B cell (primary cell): ENCODE data around the gene BBX. TPM values are rescaled to one million over a fixed set of nuclear protein-coding genes. Genes with fewer than 3 reads are reported as not detected.

Source experiments
- ATAC-seq: fragments of 200-7000 bp; cut with Tn5 transposase; one replicate; pipeline ENCODE4 v1.10.0; 2021; ENCODE audit warnings: low read depth, mild to moderate bottlenecking, moderate number of reproducible peaks, moderate library complexity
- CTCF ChIA-PET: fragments of 350-600 bp; sonication (Branson Sonifier 250); formaldehyde crosslinking; loops from one replicate; lab custom pipeline; 2021; ENCODE audit warnings: antibody characterized with exemption, inconsistent platforms; lab: Charles Lee
- POLR2A ChIA-PET: fragments of 350-600 bp; sonication (Branson Sonifier 250); formaldehyde crosslinking; loops from one replicate; lab custom pipeline; 2021; ENCODE audit warnings: antibody characterized with exemption; lab: Charles Lee
- DNase-seq: peaks from one replicate; pipeline ENCODE4 v3.0.0; 2013
- H2AFZ ChIP-seq: 2 replicates; pipeline ENCODE4 v1.6.1; 2012; ENCODE audit warnings: mild to moderate bottlenecking, low read depth, low read length; ENCODE audit not compliant: insufficient read depth, poor library complexity, severe bottlenecking
- H3K27ac ChIP-seq, 2 donors: 1 replicate in 1 of 2; 2 replicates in 1 of 2; pipeline ENCODE4 v1.5.1; 2012 to 2013; ENCODE audit warnings: low read length in 2 of 2, mild to moderate bottlenecking in 2 of 2, moderate library complexity in 1 of 2
- H3K27me3 ChIP-seq, 4 experiments: fragments of 200-600 bp in 1 of 4; sonication (generic) in 1 of 4; replicated peaks in 1 of 4; 1 replicate in 2 of 4; 2 replicates in 2 of 4; pipeline versions ENCODE4 v1.6.1 to v1.7.0; 2013 to 2016; ENCODE audit warnings: low read length in 3 of 4, mild to moderate bottlenecking in 2 of 4, mixed read lengths in 1 of 4, moderate library complexity in 1 of 4; ENCODE audit not compliant: insufficient read depth in 4 of 4, control insufficient read depth in 3 of 4; ENCODE audit errors: control extremely low read depth in 1 of 4
- H3K36me3 ChIP-seq, 2 experiments: replicated peaks in 1 of 2; 1 replicate in 1 of 2; 2 replicates in 1 of 2; pipeline versions ENCODE4 v1.6.1 to v1.7.1; 2013; ENCODE audit warnings: low read length in 1 of 2; ENCODE audit not compliant: insufficient read depth in 2 of 2, control insufficient read depth in 1 of 2; ENCODE audit errors: control extremely low read depth in 1 of 2, extremely low read depth in 1 of 2
- H3K4me1 ChIP-seq, 2 donors: fragments of 200-600 bp in 1 of 2; sonication (generic) in 1 of 2; 1 replicate in 1 of 2; 2 replicates in 1 of 2; pipeline versions ENCODE4 v1.5.1 to v1.6.1; 2013 to 2017; ENCODE audit warnings: low read length in 2 of 2; ENCODE audit not compliant: control insufficient read depth in 2 of 2, insufficient read depth in 2 of 2
- H3K4me2 ChIP-seq: replicated peaks from 2 replicates; pipeline ENCODE3; 2012; ENCODE audit warnings: mild to moderate bottlenecking, low read depth, low read length; ENCODE audit not compliant: poor library complexity, severe bottlenecking
- H3K4me3 ChIP-seq, 5 experiments: fragments of 200-600 bp in 1 of 5; sonication (generic) in 1 of 5; 1 replicate in 3 of 5; 2 replicates in 2 of 5; pipeline versions ENCODE4 v1.5.1 to v1.7.0; 2011 to 2016; ENCODE audit warnings: low read length in 4 of 5, mild to moderate bottlenecking in 4 of 5, low read depth in 2 of 5, control low read depth in 1 of 5, moderate library complexity in 1 of 5; ENCODE audit not compliant: insufficient read depth in 1 of 5; ENCODE audit errors: control extremely low read depth in 1 of 5, extremely low read depth in 1 of 5
- H3K79me2 ChIP-seq: fragments of 200-600 bp; sonication (generic); one replicate; pipeline ENCODE4 v1.6.0; 2016; ENCODE audit warnings: low read length; ENCODE audit not compliant: control insufficient read depth, insufficient read depth
- H3K9ac ChIP-seq: fragments of 200-600 bp; sonication (generic); 2 replicates; pipeline ENCODE4 v1.6.1; 2017; ENCODE audit warnings: mild to moderate bottlenecking, low read length, moderate library complexity
- H3K9me3 ChIP-seq, 3 donors: one replicate each; pipeline versions ENCODE4 v1.6.1 to v1.7.1; 2013; ENCODE audit warnings: low read length in 2 of 3; ENCODE audit not compliant: control insufficient read depth in 2 of 3, insufficient read depth in 1 of 3; ENCODE audit errors: control extremely low read depth in 1 of 3
- H4K20me1 ChIP-seq: 2 replicates; pipeline ENCODE4 v1.6.0; 2012; ENCODE audit warnings: mild to moderate bottlenecking, low read length; ENCODE audit not compliant: insufficient read depth, control insufficient read depth, poor library complexity, severe bottlenecking
- H3K27ac Mint-ChIP-seq: one replicate; pipeline ENCODE4 v1.8.0; 2021; ENCODE audit warnings: mixed read lengths
- H3K27me3 Mint-ChIP-seq: one replicate; pipeline ENCODE4 v1.8.0; 2021; ENCODE audit warnings: mixed read lengths
- H3K4me1 Mint-ChIP-seq: one replicate; pipeline ENCODE4 v1.8.0; 2021; ENCODE audit warnings: mixed read lengths
- H3K4me3 Mint-ChIP-seq: one replicate; pipeline ENCODE4 v1.8.0; 2021; ENCODE audit warnings: mixed read lengths
- H3K9me3 Mint-ChIP-seq: one replicate; pipeline ENCODE4 v1.8.0; 2022; ENCODE audit warnings: mixed read lengths; ENCODE audit not compliant: insufficient read depth
- EZH2 ChIP-seq: IDR thresholded peaks from 2 replicates; pipeline ENCODE4 v1.6.1; 2012; ENCODE audit warnings: borderline replicate concordance, low read depth, mild to moderate bottlenecking, moderate library complexity, low read length; ENCODE audit not compliant: insufficient read depth, poor library complexity, severe bottlenecking
- WGBS: methylation state at CpG from one replicate; pipeline ENCODE4 v1.1.5; 2013; ENCODE audit warnings: missing lambda C conversion rate; ENCODE audit not compliant: insufficient coverage; 5-methylcytosine and 5-hydroxymethylcytosine counted together
- intact Hi-C: fragments of 100-400 bp; cut with micrococcal nuclease; formaldehyde crosslinking; loops from one replicate; pipeline ENCODE4 v1.10.0; 2022
- polyA plus RNA-seq: library from polyadenylated mRNA; depleted of rRNA; stranded (reverse); fragments of >200 nt; gene quantifications from 2 replicates; pipeline ENCODE4 v1.2.3, GENCODE V29; 2012
- total RNA-seq, 2 donors: library from RNA; stranded (reverse); fragments of 120-200 nt in 1 of 2; gene quantifications; 1 replicate in 1 of 2; 2 replicates in 1 of 2; pipeline versions ENCODE4 v1.2.3 to v1.2.4, GENCODE V29; 2013 to 2022
- TF ChIP-seq, protein P1 (sequence below): fragments of 200-600 bp; IDR thresholded peaks from one replicate; pipeline ENCODE4 v1.8.0; 2022; ENCODE audit warnings: antibody characterized with exemption, mild to moderate bottlenecking

Gene BBX
- total and polyA plus RNA-seq, 2 donors (not counting 1 experiment from before 2014, with no cell fraction given) = 27.8 to 133 TPM

DNA sequence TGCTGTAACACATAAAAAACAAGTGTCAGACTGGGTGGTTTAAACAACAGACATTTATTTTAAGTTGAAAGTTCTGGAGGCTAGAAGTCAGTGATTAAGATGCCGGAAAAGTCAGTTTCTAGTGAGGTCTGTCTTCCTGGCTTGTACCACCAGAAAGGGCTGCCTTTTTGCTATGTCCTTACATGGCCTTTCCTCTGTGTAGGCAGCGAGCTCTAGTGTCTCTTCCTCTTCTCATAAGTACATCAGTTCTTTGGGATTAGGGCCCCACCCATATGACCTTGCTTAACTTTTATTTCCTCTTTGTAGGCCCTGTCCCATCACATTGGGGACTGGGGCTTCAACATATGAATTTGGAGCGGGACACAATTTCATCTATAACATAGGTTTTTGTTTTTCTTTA lies 128.0 kb downstream of the BBX start:
- Mint-ChIP-seq H3K9me3 (no peaks in the 10 kb centered on the region), H3K27ac (peak overlapping the region; percentile 27), H3K4me1 (peaks cover 28% of the 10 kb centered on the region), H3K27me3 (no peaks in the 10 kb centered on the region), H3K4me3 (no peak overlapping the region)
- Histone ChIP-seq H3K4me3 (no peak overlapping the region), H2AFZ (no peak overlapping the region), H3K79me2 (peaks cover 15% of the 10 kb centered on the region), H4K20me1 (no peaks in the 10 kb centered on the region), H3K27ac (no peak overlapping the region), H3K27me3 (no peaks in the 10 kb centered on the region), H3K4me2 (no peak overlapping the region), H3K9ac (no peak overlapping the region), H3K36me3 (peaks cover 6 to 7% of the 10 kb centered on the region in 2 experiments), H3K9me3 (no peaks in the 10 kb centered on the region), H3K4me1 (peaks cover 0 to 5% of the 10 kb centered on the region in 2 donors)
- WGBS = 75% methylated on average over 2 of the region's 3 CpGs
- POLR2A ChIA-PET = no interaction called here
- CTCF ChIA-PET = no interaction called here
- DNase-seq (no peak), ATAC-seq (no peak)
- TF ChIP-seq EZH2 = no peak
- TF ChIP-seq, protein P1, sequence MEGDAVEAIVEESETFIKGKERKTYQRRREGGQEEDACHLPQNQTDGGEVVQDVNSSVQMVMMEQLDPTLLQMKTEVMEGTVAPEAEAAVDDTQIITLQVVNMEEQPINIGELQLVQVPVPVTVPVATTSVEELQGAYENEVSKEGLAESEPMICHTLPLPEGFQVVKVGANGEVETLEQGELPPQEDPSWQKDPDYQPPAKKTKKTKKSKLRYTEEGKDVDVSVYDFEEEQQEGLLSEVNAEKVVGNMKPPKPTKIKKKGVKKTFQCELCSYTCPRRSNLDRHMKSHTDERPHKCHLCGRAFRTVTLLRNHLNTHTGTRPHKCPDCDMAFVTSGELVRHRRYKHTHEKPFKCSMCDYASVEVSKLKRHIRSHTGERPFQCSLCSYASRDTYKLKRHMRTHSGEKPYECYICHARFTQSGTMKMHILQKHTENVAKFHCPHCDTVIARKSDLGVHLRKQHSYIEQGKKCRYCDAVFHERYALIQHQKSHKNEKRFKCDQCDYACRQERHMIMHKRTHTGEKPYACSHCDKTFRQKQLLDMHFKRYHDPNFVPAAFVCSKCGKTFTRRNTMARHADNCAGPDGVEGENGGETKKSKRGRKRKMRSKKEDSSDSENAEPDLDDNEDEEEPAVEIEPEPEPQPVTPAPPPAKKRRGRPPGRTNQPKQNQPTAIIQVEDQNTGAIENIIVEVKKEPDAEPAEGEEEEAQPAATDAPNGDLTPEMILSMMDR = no peak
- intact Hi-C loops = no loop called here

DNA sequence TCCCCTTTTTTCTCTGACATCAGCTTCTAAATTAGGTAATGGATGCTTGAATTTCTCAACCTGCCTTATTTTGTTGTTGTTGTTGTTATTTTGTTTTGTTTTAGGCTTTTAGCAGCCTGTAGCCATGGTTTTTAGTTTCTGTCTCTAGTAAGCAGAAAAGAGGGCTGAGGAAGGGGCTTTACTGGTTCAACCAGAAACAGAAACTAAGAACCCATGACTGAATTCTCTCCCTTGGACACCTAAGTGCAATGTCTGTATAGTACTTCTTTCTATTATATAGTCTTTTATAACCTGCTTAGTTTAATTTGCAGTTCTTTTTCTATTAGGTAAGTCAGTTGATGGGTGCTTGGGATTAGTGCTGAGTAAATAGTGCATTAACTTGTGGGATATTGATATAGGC lies 129.0 kb downstream of the BBX start:
- no peak overlapping the region for H3K4me2 ChIP-seq
- peaks cover 0 to 5% of the 10 kb centered on the region in 2 donors for H3K4me1 ChIP-seq
- H3K27me3 Mint-ChIP-seq = no peaks in the 10 kb centered on the region
- H4K20me1 ChIP-seq = no peaks in the 10 kb centered on the region
- H3K4me1 Mint-ChIP-seq = peaks cover 30% of the 10 kb centered on the region
- H3K27me3 ChIP-seq = no peaks in the 10 kb centered on the region
- TF ChIP-seq EZH2 = no peak
- TF ChIP-seq, protein P1 = no peak
- ChIA-PET POLR2A (no interaction called here), CTCF (no interaction called here)
- H3K9me3 ChIP-seq = no peaks in the 10 kb centered on the region
- H3K9me3 Mint-ChIP-seq = no peaks in the 10 kb centered on the region
- intact Hi-C loops = no loop called here
- H3K4me3 ChIP-seq = no peak overlapping the region
- no peak overlapping the region for H3K9ac ChIP-seq
- H3K27ac ChIP-seq = peak overlapping the region in 1 of 2 donors; percentile 38
- DNase-seq (no peak), ATAC-seq (no peak)
- H3K36me3 ChIP-seq = peaks cover 4 to 7% of the 10 kb centered on the region in 2 experiments
- H3K4me3 Mint-ChIP-seq = peak overlapping the region; percentile 18
- H2AFZ ChIP-seq = no peak overlapping the region
- H3K27ac Mint-ChIP-seq = peak overlapping the region; percentile 81
- H3K79me2 ChIP-seq = peaks cover 17% of the 10 kb centered on the region
